ENCODE measurements around the gene TMEM270. TPM values are rescaled to one million over a fixed set of nuclear protein-coding genes. Genes with fewer than 3 reads are reported as not detected.
A peak's percentile ranks its signal among the peaks of the same experiment; 100 is the strongest.

Gene TMEM270
- polyA plus RNA-seq, 1 experiment = not detected

DNA sequence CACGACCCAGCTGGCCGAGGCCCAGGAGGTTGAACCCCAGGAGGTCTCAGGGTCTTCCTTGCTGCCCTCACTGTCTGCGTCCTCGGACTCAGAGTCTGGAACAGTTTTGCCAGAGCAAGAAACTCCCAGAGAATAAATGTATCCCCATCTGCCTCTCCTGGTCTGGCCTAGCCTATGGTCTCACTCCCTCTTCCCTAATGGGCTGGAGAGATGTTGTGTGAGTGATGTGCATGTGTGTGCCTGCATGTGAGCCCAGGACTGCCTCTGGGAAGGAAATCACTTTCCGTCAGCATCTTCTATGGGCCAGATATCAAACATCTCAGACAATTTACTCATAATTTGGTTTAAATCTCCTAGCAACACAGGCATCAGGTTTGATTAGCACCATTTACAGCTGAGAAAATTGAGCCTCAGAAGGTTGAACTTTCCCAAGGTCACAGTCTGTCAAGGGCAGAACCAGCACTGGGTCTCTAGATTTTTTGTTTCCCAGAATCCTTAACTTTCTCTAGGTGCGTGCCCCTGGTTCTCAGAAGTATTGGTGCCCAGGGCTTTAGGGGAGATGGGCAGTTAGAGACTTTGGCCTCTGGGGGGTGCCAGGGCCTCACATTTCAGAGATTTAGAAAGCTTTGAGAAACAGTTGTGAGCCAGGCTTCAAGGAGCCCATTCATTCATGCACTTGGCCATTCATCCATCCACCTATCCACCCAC lies 4.9 kb downstream of the TMEM270 start:
- no peaks in the 10 kb centered on the region for H3K27me3 ChIP-seq (ENCODE audit: control insufficient read depth, insufficient read depth, low read length)
- DNase-seq (ENCODE audit: low read depth, low spot score) = no peak
- TF ChIP-seq, protein P1, sequence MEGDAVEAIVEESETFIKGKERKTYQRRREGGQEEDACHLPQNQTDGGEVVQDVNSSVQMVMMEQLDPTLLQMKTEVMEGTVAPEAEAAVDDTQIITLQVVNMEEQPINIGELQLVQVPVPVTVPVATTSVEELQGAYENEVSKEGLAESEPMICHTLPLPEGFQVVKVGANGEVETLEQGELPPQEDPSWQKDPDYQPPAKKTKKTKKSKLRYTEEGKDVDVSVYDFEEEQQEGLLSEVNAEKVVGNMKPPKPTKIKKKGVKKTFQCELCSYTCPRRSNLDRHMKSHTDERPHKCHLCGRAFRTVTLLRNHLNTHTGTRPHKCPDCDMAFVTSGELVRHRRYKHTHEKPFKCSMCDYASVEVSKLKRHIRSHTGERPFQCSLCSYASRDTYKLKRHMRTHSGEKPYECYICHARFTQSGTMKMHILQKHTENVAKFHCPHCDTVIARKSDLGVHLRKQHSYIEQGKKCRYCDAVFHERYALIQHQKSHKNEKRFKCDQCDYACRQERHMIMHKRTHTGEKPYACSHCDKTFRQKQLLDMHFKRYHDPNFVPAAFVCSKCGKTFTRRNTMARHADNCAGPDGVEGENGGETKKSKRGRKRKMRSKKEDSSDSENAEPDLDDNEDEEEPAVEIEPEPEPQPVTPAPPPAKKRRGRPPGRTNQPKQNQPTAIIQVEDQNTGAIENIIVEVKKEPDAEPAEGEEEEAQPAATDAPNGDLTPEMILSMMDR (IDR thresholded peaks at IDR 0.05; ENCODE audit: low read depth, low read length) = peak; percentile 84
- H3K9me3 ChIP-seq (ENCODE audit: control insufficient read depth, insufficient read depth, low read length) = no peaks in the 10 kb centered on the region
- CTCF ChIA-PET = interaction anchor here (0.5 to 3.5 kb wide), 7 partner anchors 11 to 627 kb away, joined by 3 to 38 read pairs (median 5); partner anchors contain the start of gene ELN
- POLR2A ChIA-PET = no interaction called here
- H3K27ac ChIP-seq (ENCODE audit: low read depth, low read length) = no peak overlapping the region
- no peak overlapping the region for H3K4me3 ChIP-seq (ENCODE audit: low read depth, low read length)

DNA sequence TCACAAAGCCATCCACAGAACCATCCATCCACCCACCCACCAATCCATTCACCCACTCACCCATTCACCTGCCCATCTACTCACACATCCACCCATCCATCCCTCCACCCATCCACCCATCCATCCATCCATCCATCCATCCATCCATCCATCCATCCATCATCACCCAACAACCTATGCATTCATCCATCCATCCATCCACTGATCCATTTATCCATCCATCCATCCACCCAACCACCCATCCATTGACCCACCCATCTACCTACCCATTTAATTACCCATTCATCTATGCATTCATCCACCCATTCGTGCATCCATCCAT lies 5.4 kb downstream of the TMEM270 start:
- no peaks in the 10 kb centered on the region; the same call in 1 of the 2 replicates for H3K9me3 ChIP-seq (ENCODE audit: control insufficient read depth, insufficient read depth, low read length)
- H3K4me3 ChIP-seq (ENCODE audit: low read depth, low read length) = no peak overlapping the region
- ChIA-PET CTCF (interaction anchor here (0.8 to 1.4 kb wide), 2 partner anchors 335 to 535 kb away, joined by 3 to 5 read pairs; no protein-coding TSS in a partner anchor), POLR2A (no interaction called here)
- H3K27me3 ChIP-seq (ENCODE audit: control insufficient read depth, insufficient read depth, low read length) = no peaks in the 10 kb centered on the region
- no peak overlapping the region for H3K27ac ChIP-seq (ENCODE audit: low read depth, low read length)
- TF ChIP-seq, protein P1 (IDR thresholded peaks at IDR 0.05; ENCODE audit: low read depth, low read length) = no peak
- no peak for DNase-seq (ENCODE audit: low read depth, low spot score)

DNA sequence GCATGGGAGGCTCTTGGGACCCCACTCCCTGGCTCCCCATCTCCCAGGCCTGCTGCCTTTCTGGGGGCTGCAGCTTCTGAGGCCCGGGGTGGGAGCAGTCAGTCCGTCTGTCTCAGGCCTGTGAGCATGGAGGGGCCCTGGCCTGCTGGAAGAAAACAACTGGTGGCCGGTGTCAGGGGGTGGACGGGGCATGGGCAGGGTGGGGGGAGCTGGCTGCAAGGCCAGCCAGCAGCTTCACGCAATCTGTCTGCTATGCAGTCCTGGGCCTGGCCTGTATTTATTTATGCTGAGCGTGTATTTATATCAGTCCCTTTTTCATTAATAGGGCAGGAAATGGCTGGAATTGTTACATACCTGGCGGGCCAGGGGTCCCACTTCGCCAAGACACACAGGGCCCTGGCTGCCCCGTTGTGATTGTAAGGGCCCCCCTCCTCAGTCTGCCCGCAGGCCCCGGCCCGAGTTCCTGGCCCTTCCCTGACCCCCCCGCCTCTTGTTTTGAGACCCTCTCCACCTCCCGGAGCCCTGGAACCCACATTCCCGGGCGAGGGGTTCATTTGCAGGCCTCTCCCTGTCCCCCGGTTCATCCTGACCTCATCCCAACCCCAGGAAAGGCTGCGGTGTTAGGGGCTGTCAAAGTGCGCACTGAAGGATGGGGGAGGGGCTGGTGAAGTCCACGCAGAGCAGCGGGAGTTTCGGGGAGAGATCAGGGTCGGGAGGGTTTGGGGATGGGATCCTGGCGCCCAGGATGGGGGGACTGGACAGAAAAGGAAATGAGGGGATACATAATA lies 8.2 kb downstream of the TMEM270 start:
- Histone ChIP-seq H3K27ac (ENCODE audit: low read depth, low read length) (no peak overlapping the region), H3K4me3 (ENCODE audit: low read depth, low read length) (no peak overlapping the region), H3K27me3 (ENCODE audit: control insufficient read depth, insufficient read depth, low read length) (no peaks in the 10 kb centered on the region), H3K9me3 (ENCODE audit: control insufficient read depth, insufficient read depth, low read length) (no peaks in the 10 kb centered on the region; the same call in 1 of the 2 replicates)
- CTCF ChIA-PET = interaction anchor here (0.5 to 2.4 kb wide), 3 partner anchors 14 to 164 kb away, joined by 3 to 7 read pairs (median 5); no protein-coding TSS in a partner anchor
- no peak for DNase-seq (ENCODE audit: low read depth, low spot score)
- POLR2A ChIA-PET = interaction anchor here (1.0 kb wide), 1 partner anchor 10 kb away, joined by 4 read pairs; no protein-coding TSS in a partner anchor
- TF ChIP-seq, protein P1 (IDR thresholded peaks at IDR 0.05; ENCODE audit: low read depth, low read length) = no peak

DNA sequence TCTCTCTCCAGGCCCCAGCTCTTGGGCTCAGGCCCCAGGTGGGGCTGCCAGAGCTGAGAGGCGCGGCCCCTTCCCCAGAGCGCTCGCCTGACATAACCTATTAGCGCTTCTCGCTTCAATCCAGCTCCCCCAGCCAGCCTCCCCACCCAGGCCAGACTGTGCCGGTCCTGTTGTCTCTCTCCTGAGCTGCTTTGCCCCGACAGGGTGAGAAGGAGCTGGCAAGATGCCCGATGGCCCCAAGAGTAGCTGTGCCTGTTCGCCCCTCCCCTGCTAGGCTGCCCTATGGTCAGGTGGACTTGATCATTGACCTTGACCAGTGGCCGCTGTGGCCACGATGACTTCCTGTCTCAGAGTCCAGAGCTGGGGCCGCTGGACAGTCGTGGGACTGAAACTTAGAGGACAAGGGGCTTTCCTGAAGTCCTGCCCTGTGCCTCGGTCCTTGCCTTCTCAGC lies 9.1 kb downstream of the TMEM270 start:
- POLR2A ChIA-PET = no interaction called here
- H3K9me3 ChIP-seq (ENCODE audit: control insufficient read depth, insufficient read depth, low read length) = no peaks in the 10 kb centered on the region; the same call in 1 of the 2 replicates
- no peak for DNase-seq (ENCODE audit: low read depth, low spot score)
- CTCF ChIA-PET = interaction anchor here (0.5 to 2.4 kb wide), 2 partner anchors 157 to 333 kb away, joined by 7 read pairs; no protein-coding TSS in a partner anchor
- H3K27me3 ChIP-seq (ENCODE audit: control insufficient read depth, insufficient read depth, low read length) = no peaks in the 10 kb centered on the region
- TF ChIP-seq, protein P1 (IDR thresholded peaks at IDR 0.05; ENCODE audit: low read depth, low read length) = no peak
- H3K27ac ChIP-seq (ENCODE audit: low read depth, low read length) = no peak overlapping the region
- H3K4me3 ChIP-seq (ENCODE audit: low read depth, low read length) = no peak overlapping the region
